Measurements from ENCODE around the gene MTHFSD.

The MTHFSD gene

GRCh38 chr16:86546638-86547013, 8.4 kb downstream of the MTHFSD start:
- DNase-seq: no peak

DNA sequence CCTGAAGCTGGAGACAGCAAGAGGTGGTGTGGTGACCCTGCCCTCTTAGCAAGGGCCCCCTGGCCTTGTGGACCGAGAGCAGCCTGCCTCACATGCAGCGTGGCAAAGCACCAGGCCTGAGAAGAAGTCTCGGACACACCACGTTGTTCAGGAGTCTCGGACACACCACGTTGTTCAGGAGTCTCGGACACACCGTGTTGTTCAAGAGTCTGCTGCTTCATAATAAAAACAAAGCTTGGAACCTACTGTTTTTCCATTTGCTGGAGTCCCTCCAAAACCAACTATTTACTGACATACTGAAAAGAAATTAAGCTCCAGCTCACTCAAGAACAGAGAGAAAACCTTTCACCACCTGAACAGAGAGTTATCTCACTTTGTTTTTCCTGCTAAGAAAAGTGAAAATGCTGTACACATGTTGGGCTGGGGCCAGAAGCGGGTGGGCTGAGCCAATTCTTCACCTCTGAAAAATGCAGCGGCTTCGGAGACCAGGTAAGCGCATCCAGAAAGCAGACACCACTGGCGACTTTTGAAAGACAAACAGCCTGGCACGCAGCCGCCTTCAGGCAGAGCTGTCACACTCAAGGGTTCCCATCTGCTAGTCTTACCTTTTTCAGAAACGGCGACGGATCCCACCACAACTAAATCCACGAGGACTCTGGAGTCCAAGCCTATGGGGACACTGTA, 8.9 kb downstream of the MTHFSD start:
- DNase-seq: no peak

- DNase-seq: no peak
Observed at GRCh38 chr16:86545481-86545880, 9.6 kb downstream of the MTHFSD start.

GRCh38 chr16:86542756-86543750, 12.0 kb downstream of the MTHFSD start:
- no peak for DNase-seq

DNA sequence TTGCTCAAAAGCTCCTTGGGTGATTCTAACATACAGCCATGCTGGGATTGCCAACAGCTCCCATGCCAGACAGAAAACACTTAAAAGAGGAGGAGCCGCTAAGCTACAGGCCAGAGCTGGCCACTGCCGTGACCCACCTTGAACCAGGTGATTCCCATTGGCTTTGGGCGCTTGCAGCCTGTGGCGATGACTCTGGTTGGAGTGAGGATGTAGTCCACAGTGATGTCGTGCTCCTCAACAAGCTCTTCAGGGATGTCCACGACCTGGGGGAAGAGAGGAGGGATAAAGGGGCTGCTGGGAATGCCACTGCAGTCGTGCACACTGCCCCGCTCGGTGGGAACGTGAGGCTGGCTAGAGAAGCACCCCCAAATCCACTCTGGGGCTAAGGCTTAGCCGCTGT, 13.5 kb downstream of the MTHFSD start:
- DNase-seq: no peak

DNA sequence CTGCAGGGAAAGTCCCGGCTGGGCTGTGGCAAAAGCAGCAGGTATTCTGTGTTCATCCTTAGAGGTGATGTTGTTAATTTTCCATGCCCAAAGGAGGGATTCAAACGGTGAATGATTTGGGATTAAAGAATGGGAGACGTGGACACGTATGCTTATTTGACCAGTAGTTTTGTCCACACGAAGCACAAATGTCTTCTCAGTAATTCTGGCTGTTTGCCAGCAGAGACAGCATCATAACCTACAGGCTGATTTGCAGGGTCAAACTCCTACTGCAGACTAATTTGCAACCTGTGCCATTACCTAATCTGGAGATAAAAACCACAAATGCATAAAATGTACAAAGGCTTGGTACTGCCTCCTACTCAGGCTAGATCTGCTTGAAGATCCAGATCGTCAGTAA, 14.1 kb downstream of the MTHFSD start:
- no peak for DNase-seq

GRCh38 chr16:86538196-86538780, 16.7 kb downstream of the MTHFSD start:
- DNase-seq: no peak

DNA sequence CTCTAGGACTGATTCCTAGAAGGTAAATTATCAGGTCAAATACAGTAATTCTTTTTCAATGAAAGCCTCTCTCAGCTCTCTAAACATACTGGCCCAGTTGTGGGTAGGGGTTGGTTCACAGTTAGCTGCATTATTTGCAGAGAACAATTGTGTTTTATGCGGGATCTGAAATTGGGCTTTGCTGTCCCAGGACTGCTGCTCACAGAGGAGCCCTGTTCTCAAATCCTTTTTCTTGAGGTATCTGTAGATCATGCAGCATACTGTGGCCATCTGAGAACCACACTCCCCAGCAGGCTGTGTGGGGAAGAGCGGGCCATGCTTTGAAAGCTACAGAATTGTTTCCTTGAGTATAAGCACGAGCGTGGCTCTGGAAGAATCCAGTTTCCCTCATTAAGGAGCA, 17.5 kb downstream of the MTHFSD start:
- DNase-seq: no peak

DNA sequence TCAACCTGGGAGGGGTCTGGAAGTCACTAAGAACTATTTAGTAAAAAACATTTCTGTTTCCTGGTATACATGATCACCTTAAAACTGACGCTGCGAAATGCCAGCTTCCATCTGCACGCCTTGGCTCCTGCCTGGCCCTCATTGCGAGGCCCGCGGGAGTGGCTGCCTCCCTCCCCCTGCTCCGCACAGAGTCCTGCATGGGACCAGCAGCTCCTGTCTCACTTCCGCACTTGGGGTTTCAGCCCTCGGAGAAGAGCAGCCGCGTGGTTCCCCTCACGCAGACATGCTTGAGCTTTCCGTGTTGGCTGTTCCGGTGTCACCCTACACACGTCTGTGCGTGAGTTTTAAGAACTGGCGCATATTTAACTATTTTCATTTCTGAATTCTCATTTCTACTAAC, 18.4 kb downstream of the MTHFSD start:
- DNase-seq: no peak

GRCh38 chr16:86534779-86535615, 20.0 kb downstream of the MTHFSD start:
- DNase-seq: no peak

- no peak for DNase-seq
Observed at GRCh38 chr16:86533767-86534351, 21.2 kb downstream of the MTHFSD start.

GRCh38 chr16:86533076-86533475, 22.0 kb downstream of the MTHFSD start:
- DNase-seq: no peak

- DNase-seq: no peak
Observed at GRCh38 chr16:86532526-86532815, 22.6 kb downstream of the MTHFSD start.

DNA sequence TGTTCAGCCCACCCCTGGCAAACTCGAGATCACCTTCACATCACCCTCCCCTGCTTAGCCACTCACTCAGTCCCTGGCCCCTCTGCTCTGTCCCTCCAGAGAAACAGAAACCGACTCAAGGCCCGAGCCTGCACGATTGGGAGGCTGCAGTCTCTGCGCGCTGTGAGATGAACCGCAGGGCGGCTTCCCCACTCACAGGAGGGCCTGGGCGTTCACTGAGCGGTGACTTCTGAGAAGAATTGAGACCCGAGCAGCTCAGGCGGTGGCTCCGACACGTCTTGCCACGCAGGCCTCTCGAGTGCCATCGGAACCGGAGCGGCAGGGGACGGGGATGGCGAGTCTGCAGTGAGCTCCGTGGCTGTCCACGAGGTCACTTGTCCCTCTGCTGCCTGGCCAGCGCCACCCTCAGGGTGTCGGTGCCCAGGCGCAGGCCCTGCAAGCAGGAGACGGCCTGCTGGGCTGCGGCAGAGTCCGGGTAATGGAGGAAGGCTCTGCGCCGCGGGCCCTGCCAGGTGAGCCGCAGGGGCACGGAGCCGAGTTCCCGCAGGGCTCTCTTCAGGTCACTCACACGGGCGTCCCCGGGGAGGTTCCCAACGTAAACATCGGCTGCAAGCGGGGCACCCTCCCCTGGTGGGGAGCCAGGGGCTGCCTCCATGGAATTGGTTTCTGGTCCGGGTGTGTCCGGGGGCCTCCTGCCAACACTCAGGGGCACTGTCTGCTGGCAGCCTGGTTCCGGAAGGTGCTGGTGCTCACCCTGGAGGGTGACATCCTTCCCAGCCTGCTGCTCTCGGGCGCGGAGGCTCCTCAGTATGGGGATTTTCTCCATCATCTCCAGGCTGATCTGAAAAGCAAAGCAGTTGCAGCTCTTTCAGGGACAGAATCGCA, 23.2 kb downstream of the MTHFSD start:
- DNase-seq: no peak

DNA sequence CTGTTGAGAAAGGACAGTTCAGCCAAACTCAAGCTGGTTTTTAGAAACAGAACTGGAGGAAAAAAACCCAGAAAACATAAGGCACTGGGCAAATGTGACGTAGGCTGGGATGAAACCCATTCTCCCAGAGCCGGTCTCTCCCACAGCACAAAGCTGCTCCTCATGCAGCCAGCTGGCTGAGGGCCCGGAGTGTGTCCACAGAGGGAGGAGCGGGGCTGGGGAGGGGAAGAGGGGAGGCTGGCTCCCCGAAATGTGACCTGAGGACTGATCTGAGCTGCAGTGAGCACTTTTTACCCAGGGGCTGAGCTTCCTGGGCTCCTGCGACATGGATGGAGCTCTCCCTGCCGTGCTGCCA, 23.9 kb downstream of the MTHFSD start:
- DNase-seq: no peak

- DNase-seq: no peak
Observed at GRCh38 chr16:86530251-86531190, 24.5 kb downstream of the MTHFSD start.

DNA sequence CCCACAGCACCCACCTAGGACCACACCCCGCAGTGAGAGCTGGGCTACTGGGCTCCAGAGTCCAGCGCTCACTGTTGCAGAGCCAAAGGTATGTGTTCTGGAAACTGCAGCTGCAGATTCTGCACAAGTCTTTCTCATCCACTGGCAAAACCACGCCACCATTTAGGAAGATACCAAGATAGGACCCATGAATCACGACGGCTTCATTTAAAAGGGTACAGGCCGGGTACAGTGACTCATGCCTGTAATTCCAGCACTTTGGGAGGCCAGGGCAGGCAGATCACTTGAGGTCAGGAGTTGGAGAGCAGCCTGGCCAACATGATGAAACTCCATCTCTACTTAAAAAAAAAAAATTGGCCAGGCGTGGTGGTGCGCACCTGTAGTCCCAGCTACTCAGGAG, 25.9 kb downstream of the MTHFSD start:
- no peak for DNase-seq

- DNase-seq: no peak
Observed at GRCh38 chr16:86528061-86528929, 26.7 kb downstream of the MTHFSD start.

GRCh38 chr16:86527366-86527765, 27.7 kb downstream of the MTHFSD start:
- DNase-seq: no peak

GRCh38 chr16:86525696-86526095, 29.3 kb downstream of the MTHFSD start:
- DNase-seq: no peak
